MM.1S (cell line): ENCODE measurements around the gene UPF3A.

Experiments used
- EZH2phosphoT487 ChIP-seq: fragments of 300-600 bp; sonication (generic); IDR thresholded peaks from 2 replicates; pipeline ENCODE4 v1.6.1; 2018; ENCODE audit warnings: antibody characterized with exemption, low read length
- TF ChIP-seq, protein P1 (sequence below): fragments of 300-600 bp; sonication (generic); IDR thresholded peaks from 2 replicates; pipeline ENCODE4 v1.5.1; 2016; ENCODE audit warnings: antibody characterized with exemption, low read length, mixed read lengths

DNA sequence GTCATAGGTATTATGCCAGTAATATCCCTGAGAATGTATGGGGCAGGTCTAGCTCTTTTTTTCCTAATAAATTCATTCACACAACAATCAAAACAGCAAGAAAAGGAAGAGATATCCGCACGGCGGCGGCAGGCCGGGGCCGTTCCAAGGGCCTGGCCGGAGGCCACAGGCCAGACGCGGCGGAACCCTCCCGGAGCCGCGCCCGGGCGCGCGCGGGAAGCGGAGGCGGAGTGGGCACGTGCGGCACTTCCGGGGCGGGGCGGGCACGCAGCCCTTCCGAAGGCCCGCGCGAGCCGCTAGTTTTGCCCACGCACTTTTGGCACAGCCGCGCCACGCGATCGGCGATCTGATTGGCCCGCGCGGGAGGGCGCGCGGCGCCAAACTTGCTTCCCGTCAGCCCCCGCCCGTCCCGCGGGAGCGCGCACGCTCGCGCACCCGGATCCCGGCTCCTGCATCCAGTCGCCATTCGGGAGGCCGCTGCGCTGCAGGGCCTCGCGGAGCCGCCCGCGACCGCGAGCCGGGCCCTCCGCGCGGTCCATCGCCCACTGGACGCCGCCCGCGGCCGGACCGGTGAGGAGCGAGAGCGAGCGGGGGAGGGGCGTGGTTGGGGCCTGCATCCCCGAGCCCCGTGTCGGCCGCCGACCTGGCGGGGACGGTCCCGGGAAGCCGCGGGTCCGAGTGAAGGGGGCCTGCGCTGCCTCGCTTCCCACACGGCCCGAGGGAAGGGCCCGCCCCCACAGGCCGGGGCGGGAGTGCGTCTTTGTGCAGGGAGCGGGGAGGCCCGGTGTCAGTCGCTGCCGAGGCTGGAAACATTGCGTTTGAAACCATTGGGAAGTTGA, 32.9 kb downstream of the UPF3A start, which contains the start of gene CHAMP1:
- no peak for TF ChIP-seq EZH2phosphoT487
- TF ChIP-seq, protein P1, sequence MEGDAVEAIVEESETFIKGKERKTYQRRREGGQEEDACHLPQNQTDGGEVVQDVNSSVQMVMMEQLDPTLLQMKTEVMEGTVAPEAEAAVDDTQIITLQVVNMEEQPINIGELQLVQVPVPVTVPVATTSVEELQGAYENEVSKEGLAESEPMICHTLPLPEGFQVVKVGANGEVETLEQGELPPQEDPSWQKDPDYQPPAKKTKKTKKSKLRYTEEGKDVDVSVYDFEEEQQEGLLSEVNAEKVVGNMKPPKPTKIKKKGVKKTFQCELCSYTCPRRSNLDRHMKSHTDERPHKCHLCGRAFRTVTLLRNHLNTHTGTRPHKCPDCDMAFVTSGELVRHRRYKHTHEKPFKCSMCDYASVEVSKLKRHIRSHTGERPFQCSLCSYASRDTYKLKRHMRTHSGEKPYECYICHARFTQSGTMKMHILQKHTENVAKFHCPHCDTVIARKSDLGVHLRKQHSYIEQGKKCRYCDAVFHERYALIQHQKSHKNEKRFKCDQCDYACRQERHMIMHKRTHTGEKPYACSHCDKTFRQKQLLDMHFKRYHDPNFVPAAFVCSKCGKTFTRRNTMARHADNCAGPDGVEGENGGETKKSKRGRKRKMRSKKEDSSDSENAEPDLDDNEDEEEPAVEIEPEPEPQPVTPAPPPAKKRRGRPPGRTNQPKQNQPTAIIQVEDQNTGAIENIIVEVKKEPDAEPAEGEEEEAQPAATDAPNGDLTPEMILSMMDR, result no peak
